GM19395 (cell line): Measurements from ENCODE around the gene ARID1A.

ENCODE experiments used
- ATAC-seq: cut with Tn5 transposase; IDR thresholded peaks from one replicate; pipeline ENCODE4 v1.9.1; 2021; ENCODE audit warnings: mild to moderate bottlenecking, moderate library complexity; ENCODE audit not compliant: unreplicated experiment

The ARID1A gene

DNA sequence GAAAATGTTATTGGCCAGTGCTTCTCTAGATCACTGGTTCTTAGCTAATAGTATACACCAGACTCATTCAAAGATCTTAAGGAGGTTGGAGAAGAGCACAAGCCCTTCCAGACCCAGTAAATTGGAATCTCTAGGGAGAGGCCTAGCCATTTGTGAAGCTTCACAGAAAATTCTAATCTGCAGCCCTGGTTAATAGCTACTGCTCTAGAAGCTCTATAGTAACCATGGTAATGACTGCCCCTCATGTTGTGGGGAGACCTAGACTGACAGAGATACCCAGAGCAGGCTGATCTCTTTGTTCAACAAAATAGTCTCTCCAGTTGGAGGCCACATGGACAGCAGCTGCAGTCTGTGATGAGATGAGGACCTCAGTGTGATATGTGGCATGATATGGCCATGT lies 31.7 kb downstream of the ARID1A start:
- no peak for ATAC-seq

GRCh38 chr1:26728645-26729044 lies 32.8 kb downstream of the ARID1A start:
- no peak for ATAC-seq

- no peak for ATAC-seq
Observed at GRCh38 chr1:26729633-26730032, 33.8 kb downstream of the ARID1A start.

GRCh38 chr1:26730695-26731094 lies 34.9 kb downstream of the ARID1A start:
- no peak for ATAC-seq

DNA sequence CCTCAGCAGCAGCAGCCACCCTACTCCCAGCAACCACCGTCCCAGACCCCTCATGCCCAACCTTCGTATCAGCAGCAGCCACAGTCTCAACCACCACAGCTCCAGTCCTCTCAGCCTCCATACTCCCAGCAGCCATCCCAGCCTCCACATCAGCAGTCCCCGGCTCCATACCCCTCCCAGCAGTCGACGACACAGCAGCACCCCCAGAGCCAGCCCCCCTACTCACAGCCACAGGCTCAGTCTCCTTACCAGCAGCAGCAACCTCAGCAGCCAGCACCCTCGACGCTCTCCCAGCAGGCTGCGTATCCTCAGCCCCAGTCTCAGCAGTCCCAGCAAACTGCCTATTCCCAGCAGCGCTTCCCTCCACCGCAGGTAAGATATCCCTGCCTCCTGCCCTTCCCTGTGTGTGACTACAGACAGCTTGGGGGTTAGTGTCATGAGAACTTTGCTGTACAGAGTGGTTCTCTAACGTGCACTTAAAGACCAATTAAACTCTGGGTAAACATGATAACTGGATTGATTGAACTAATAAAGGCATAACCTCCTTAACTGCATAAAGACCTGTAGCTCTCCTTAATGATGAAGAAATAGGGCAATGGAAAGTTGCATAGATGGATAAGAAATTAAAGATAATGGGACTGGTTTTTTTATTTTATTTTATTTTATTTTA lies 35.6 kb downstream of the ARID1A start:
- no peak for ATAC-seq

DNA sequence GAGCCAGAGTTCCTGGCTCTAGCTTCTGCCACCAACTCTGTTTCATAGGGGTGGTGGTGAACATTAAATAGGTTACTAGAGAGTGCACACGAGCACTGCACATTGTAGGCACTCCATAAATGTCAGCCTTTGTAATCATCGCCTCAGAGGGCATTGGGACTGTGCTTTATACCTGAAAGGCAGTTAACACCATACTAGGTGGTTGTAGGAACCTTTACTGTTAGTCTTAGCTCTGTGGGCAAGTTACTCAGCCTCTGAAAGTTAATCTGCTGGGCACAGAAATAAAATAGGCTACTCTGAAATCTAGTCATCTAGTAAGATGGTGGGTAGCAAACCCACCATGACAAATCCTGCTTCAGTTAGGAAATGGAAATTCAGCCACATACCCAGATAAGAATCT lies 37.6 kb downstream of the ARID1A start:
- no peak for ATAC-seq

DNA sequence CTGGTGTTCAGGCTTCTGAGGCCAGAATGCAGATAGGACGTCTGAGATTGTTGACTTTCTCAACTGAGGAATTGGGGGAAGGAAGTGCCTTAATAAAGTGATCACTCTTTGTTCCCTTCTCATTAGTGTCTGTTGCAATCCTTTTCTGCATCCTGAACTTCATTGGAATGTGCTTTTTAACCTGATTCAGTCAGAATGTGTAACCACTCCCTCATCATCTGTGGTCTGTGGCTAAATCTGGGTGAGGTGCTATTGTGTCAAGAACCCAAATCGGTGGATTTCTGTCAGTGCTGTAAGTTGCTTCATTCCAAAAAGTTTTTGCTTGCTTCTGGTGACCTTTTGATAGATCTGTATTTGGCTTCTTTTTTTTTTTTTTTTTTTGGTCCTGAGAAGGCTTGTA lies 38.2 kb downstream of the ARID1A start:
- no peak for ATAC-seq

DNA sequence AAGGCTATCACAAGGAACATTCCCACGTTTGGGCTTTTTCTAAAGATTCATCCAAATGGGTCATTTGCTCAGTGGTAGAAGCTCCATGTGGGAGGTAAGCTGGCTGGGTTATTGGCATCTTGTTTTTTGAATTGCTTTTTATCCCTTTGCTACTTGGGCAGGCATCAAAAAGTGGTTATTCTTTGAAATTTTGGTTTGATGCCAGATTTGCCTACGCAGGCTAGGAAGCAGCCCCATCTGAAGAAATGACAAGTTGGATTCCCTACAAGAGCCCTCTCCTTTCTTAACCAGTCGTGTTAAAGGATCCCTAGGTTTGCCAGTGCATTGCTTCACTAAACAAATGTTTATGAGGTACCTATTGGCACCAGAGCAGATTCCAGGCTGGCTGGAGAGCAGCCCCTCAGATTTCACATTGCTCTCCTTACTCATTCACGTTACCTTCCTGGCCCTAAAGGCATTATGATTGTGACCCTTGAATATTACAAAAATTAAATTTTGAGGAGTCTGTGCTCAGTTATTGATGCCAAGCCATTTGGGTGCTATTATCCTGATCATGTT lies 38.8 kb downstream of the ARID1A start:
- no peak for ATAC-seq

DNA sequence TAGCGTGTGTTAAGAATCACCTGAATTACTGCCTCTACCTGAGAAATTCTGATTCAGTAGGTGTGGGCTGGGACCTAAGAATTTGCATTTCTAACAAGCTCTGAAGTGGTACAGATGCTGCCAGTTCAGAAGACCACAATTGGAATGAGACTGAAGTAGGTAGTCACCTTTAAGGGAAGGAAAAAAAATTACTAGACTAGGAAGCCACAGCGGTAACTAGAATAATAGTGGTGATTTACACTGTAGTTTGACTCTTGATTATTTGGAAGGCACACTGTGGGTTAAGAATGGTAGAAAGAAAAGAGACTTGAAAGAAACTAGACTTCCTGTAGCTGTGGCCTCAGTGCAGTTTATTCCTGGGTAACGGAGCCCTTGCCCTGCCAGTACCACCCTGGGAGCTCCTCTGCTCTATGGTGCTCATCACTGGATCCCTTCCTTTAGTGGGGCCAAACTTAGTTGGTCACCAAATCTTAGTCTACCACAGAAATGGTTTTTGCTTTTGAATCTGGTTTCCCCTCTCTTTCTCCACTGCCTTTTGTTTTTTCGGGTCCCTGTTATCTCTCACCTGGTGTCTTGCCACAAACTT lies 43.6 kb downstream of the ARID1A start:
- no peak for ATAC-seq

GRCh38 chr1:26740023-26740634 lies 44.3 kb downstream of the ARID1A start:
- ATAC-seq: no peak

DNA sequence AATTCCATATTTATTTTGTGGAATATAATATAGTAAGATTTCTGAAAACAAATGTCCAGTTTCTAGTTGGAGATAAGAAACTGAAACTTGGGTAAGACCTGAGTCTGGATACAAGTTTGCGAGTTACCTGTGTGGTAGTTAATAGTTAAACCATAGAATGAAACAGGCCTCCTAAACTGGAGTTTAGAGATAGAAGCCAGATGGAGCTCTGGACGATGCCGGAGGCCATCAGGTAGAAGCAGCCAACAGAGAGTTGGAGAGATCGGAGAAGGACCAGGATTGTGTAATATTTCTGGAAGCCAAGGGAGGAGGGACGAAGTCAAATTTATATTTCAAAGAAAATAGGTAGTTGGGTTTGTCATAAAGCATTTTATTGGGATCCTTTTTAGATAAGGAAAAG lies 45.1 kb downstream of the ARID1A start:
- no peak for ATAC-seq

GRCh38 chr1:26743426-26744059 lies 47.7 kb downstream of the ARID1A start:
- ATAC-seq: peak; percentile 4

- ATAC-seq: peak; percentile 98
Observed at GRCh38 chr1:26744075-26744959, 48.5 kb downstream of the ARID1A start.

- ATAC-seq: no peak
Observed at GRCh38 chr1:26745191-26745590, 49.4 kb downstream of the ARID1A start.

- ATAC-seq: no peak
Observed at GRCh38 chr1:26747048-26747447, 51.2 kb downstream of the ARID1A start.

DNA sequence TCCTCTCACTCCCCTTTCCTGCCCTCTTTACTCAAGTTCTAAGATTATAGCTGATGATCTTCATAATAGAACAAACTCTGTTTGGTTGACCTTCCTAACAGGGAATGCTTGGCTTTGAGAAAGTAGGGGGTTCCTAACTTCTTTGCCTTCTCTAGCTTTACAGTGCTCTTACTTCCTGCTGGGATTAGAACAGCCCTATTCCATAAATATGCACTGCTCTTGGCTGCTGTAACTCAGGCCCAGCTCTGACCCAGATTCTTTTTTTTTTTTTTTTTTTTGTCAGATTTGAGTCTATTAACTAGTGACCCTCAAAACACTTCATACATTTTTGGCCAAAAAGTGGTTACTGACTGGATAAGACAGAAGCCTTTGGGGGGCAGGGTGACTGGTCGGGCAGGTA lies 52.5 kb downstream of the ARID1A start:
- no peak for ATAC-seq

GRCh38 chr1:26749458-26749857 lies 53.6 kb downstream of the ARID1A start:
- no peak for ATAC-seq

GRCh38 chr1:26750428-26750827 lies 54.6 kb downstream of the ARID1A start:
- no peak for ATAC-seq

DNA sequence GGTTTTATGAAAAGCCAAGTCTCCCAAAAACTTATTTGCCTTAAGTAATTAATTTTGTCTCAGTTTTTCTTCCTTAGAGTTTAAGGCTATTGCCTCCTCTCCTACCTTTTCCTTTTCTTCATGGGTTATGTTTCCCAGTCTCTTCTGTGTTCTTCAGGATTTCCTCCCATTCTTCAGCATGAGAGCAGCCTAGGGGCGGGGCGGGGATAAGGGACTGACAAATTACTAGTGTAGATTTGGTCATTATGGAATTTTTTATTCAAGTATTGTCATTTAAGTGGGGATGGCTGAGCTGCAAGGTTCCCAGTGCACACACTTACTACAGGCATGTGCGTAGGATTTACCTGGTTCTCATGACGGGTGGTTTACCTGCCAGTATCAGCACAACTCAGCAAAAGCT lies 56.7 kb downstream of the ARID1A start:
- ATAC-seq: no peak

DNA sequence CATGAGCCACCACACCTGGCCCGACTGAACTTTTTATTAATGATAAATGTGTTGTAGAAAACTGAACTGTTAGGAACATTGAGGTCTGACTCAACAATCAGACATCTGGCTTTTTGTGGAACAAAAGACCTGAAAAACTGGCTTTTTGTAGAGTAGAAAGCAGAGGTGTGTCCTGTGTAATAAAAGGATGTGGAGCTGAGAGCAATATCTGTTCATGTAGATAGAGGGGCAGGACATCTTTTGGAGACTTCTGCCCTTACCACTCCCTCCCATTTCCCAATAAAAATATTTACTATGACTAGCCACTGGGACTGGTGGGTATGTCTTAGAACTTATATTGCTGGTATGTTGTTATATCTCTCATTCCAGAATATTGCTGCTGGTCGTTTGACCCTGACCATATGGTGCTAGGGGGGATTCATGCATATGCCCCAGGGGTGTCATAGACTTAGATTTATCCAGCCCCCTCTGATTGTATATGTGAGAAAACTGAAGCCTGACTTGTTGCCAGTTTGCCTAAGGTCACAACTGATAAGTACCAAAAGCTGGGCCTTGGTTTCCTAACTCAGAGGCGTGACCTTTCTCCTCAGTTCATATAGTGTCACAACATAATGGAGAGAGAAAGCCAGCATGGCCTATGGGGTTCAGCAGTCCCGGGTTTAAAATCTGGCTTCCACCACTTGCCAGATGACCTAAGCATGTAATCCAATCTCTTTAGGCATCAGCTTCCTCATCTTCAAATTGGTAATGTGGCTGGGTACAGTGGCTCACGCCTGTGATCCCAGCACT lies 58.5 kb downstream of the ARID1A start:
- ATAC-seq: no peak
